Measurements from ENCODE around the gene CELF2. TPM values are rescaled to one million over a fixed set of nuclear protein-coding genes. Genes with fewer than 3 reads are reported as not detected.
A peak's percentile ranks its signal among the peaks of the same experiment; 100 is the strongest.

The CELF2 gene
- total and polyA plus RNA-seq, 9 of the 15 experiments (the other 6 are each of a cell fraction or from before 2014, with no cell fraction given): 4.0 to 20.3 (median 11.1) TPM

- TF ChIP-seq MEIS2 (IDR thresholded peaks at IDR 0.05; ENCODE audit: partially characterized antibody) (peak; percentile 24), MTA3 (IDR thresholded peaks at IDR 0.05; ENCODE audit: borderline replicate concordance) (peak; percentile 44; the same call in 1 of the 2 replicates), RNF2 (IDR thresholded peaks at IDR 0.05) (peak; percentile 37; the same call in 1 of the 2 replicates), SMAD1 (IDR thresholded peaks at IDR 0.05; ENCODE audit: low read depth, low read length, partially characterized antibody) (no peak), MAZ (CRISPR knock-in tag; conservative IDR thresholded peaks at IDR 0.05 in 1 of 2, IDR thresholded peaks at IDR 0.05 in 1 of 2) (peak in 1 of 2 experiments; percentile 74; a peak in 2 of 4 replicates), ZNF583 (CRISPR knock-in tag; IDR thresholded peaks at IDR 0.05) (no peak), OTX1 (CRISPR knock-in tag; IDR thresholded peaks at IDR 0.05) (no peak), EHMT2 (IDR thresholded peaks at IDR 0.05) (no peak), UBTF (IDR thresholded peaks at IDR 0.05; ENCODE audit: borderline replicate concordance in 1 of 2, low read depth in 2 of 2, low read length in 2 of 2) (no peak)
Measured at GRCh38 chr10:11270135-11270857, 252.6 kb downstream of the CELF2 start (continued).

All from K562 (cell line).